ENCODE data around the gene APOL6.
"Not testable (repeated sequence)": the region's sequence is repeated elsewhere in the genome, so short reads cannot be mapped to it uniquely, and the experiment has no call there.

The APOL6 gene

DNA sequence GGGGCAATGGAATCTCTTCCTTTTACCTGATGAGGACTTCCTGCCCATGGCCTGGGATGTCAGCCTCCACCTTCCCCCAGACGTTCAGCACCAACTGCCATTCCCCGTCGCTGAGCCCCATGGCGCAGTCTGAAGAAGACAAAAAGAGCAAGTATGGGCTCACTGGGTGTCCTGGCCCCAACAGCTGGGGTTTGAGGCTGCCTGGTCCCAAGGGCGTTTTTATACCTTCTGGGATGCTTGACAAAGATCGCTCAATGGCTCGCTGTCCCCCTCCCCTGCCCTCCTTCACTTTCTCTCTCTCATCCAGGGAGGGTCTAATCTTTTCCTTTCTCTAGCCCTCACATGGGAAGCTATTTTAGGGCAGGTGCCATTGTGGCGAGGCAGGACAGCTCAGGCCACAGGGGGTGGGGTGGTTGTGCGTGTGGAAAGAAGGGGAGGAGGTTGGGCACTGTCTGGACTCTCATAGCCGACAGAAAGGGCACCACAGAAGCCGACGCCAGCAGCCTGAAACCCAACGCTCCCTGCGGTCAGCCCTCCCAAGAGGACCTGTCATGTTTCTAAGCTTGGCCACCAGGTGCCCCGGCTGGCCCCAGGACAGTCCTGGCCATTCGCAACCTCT is 31.0 kb upstream of the APOL6 start, which contains the start of gene MB:
Gene MB (minus strand): TSS at position 193 of the 619 bp plus-strand sequence. CDS start 72 bp downstream, at position 121.
- Histone ChIP-seq H3K9ac (ENCODE audit: low read depth in 1 of 2, low read length in 2 of 2) (no peak within 1 kb of the TSS), H3K9me3 (ENCODE audit: control insufficient read depth in 2 of 2, low read length in 2 of 2) (no peaks in the 10 kb centered on the region), H3K4me3 (ENCODE audit: low read length in 2 of 2) (no peak within 1 kb of the TSS), H3K27me3 (ENCODE audit: control insufficient read depth in 2 of 2, insufficient read depth in 2 of 2, low read length in 2 of 2) (no peaks in the 10 kb centered on the region), H3K36me3 (ENCODE audit: control insufficient read depth in 2 of 2, insufficient read depth in 2 of 2, low read length in 2 of 2) (no peaks in the 10 kb centered on the region), H3K27ac (ENCODE audit: low read depth in 2 of 2, low read length in 2 of 2) (peak within 1 kb of the TSS in 1 of 2 donors; percentile 35), H3K4me1 (ENCODE audit: control insufficient read depth in 2 of 2, insufficient read depth in 2 of 2, low read length in 2 of 2) (peaks cover 5 to 7% of the 10 kb centered on the region in 2 donors)

DNA sequence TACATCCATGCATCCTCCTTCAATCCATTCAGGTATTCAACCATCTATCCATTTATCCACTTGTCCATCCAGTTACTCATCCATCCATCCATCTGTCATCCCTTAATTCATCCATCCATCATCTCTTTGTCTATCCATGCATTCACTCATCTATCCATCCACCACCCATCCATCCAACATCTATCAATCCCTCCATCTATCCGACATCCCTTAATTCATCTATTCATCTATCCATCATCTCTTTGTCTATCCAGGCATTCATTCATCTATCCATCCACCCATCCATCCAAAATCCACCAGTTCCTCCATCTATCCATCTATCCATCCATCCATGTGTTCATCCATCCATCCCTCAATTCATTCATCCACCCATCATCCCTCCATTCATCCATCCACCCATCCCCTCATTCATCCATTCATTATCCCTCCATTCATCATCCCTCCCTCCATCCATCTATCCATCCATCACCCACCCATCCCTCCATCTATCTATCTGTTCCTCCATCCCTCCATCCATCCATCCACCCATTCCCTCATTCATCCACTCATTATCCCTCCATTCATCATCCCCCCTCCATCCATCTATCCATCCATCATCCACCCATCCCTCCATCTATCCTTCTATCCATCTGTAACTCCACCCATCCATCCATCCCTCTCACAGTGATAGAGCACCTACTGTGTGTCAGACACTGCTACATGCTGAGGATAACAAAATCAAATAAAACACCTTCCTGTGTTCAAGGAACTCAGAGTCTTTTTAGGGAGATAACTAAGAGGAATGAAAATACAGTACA is 29.6 kb upstream of the APOL6 start:
- H3K27ac ChIP-seq (ENCODE audit: low read depth in 2 of 2, low read length in 2 of 2), result no peak overlapping the region
- no peak overlapping the region for H3K9ac ChIP-seq (ENCODE audit: low read depth in 1 of 2, low read length in 2 of 2)
- no peaks in the 10 kb centered on the region for H3K36me3 ChIP-seq (ENCODE audit: control insufficient read depth in 2 of 2, insufficient read depth in 2 of 2, low read length in 2 of 2)
- no peaks in the 10 kb centered on the region for H3K27me3 ChIP-seq (ENCODE audit: control insufficient read depth in 2 of 2, insufficient read depth in 2 of 2, low read length in 2 of 2)
- no peak overlapping the region for H3K4me3 ChIP-seq (ENCODE audit: low read length in 2 of 2)
- peaks cover 10 to 15% of the 10 kb centered on the region in 2 donors for H3K4me1 ChIP-seq (ENCODE audit: control insufficient read depth in 2 of 2, insufficient read depth in 2 of 2, low read length in 2 of 2)
- H3K9me3 ChIP-seq (ENCODE audit: control insufficient read depth in 2 of 2, low read length in 2 of 2), result no peaks in the 10 kb centered on the region

DNA sequence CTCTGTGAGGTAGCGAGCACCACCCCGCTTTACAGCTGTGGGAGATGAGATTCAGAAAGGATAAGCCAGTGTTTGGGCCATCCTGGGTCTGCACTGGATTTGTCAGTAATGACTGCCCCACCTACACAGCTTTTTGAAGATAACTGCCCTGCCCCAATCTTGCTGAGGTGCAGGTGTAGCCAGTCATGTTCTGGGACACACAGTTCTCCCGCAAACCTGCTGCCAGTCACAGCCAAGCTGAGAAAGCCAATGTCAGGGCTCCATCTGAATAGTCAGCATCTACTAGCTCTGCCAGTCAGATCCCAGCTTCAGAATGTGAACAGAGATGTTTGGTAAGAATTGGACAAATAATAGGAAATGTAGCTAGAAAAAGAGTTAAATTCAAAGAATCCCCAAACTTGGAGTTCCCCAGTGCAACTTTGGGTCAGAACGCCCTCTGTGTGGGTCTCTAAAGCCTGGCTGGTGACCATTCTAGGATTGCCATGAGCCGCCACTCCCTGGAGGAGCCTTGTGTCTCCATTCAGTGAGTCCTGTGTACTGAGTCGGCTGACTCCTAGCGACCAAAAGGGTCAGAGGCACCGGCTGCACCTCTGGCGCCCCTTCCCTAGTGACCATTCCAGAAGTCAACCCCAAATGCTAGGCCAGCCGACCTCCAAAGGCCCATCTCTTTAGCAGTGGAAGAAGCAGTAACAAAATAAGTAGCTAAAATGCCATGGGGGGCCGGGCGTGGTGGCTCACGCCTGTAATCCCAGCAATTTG is 28.7 kb upstream of the APOL6 start:
- Histone ChIP-seq H3K36me3 (ENCODE audit: control insufficient read depth in 2 of 2, insufficient read depth in 2 of 2, low read length in 2 of 2) (no peaks in the 10 kb centered on the region), H3K27ac (ENCODE audit: low read depth in 2 of 2, low read length in 2 of 2) (peak overlapping the region in 1 of 2 donors; percentile 16), H3K27me3 (ENCODE audit: control insufficient read depth in 2 of 2, insufficient read depth in 2 of 2, low read length in 2 of 2) (no peaks in the 10 kb centered on the region), H3K4me1 (ENCODE audit: control insufficient read depth in 2 of 2, insufficient read depth in 2 of 2, low read length in 2 of 2) (peaks cover 10 to 15% of the 10 kb centered on the region in 2 donors), H3K9ac (ENCODE audit: low read depth in 1 of 2, low read length in 2 of 2) (no peak overlapping the region), H3K4me3 (ENCODE audit: low read length in 2 of 2) (no peak overlapping the region), H3K9me3 (ENCODE audit: control insufficient read depth in 2 of 2, low read length in 2 of 2) (no peaks in the 10 kb centered on the region)

DNA sequence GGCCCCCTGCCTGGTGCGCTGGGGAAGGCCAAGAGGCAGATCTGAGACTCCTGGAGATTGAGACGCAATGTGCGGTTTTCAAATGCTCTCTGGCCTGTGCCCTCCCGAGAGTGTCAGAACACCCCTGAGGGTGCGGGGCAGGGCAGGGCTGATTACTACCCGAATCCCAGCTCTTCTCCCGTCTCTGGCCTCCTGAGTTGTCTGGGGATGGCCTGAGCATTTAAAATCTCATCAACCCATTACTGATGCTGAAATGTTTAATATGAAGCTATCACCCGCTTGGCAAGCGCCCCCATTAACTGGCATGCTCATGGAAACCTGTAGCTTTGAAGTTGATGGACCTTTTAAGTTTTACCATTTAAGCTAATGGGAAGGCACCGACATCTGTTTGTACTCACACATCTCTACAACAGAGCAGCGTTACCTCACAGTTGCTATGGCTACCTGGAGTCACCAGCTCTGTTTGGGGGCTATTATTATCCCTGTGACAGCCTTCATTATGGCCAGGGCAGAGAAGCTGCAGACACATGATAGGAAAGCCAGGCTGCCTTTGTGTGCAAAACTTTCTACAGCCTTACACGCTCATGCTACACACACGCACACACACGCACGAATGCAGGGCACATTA is 27.5 kb upstream of the APOL6 start:
- H3K4me3 ChIP-seq (ENCODE audit: low read length in 2 of 2), result no peak overlapping the region
- no peak overlapping the region for H3K9ac ChIP-seq (ENCODE audit: low read depth in 1 of 2, low read length in 2 of 2)
- no peaks in the 10 kb centered on the region for H3K36me3 ChIP-seq (ENCODE audit: control insufficient read depth in 2 of 2, insufficient read depth in 2 of 2, low read length in 2 of 2)
- peaks cover 10 to 15% of the 10 kb centered on the region in 2 donors for H3K4me1 ChIP-seq (ENCODE audit: control insufficient read depth in 2 of 2, insufficient read depth in 2 of 2, low read length in 2 of 2)
- no peaks in the 10 kb centered on the region for H3K27me3 ChIP-seq (ENCODE audit: control insufficient read depth in 2 of 2, insufficient read depth in 2 of 2, low read length in 2 of 2)
- no peaks in the 10 kb centered on the region for H3K9me3 ChIP-seq (ENCODE audit: control insufficient read depth in 2 of 2, low read length in 2 of 2)
- no peak overlapping the region for H3K27ac ChIP-seq (ENCODE audit: low read depth in 2 of 2, low read length in 2 of 2)

DNA sequence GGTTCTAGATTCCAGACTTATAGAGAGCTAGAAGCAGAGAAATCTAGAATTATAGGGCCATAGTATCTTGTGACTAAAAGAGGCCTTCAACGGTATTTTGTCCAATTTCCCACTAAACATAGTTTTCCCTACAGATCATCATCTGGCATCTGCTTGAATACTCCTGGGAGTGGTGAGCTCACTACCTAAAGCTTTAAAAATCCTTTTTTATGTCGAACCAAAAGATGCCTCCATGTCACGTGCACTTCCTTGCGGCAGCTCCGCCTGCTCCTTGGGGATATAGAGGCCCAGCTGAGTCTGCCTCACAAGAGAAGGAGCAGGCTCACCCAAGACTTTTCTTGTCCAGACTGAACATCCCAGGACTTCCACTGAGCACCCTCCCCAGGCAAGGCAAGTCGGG is 26.8 kb upstream of the APOL6 start:
- Histone ChIP-seq H3K4me1 (ENCODE audit: control insufficient read depth in 2 of 2, insufficient read depth in 2 of 2, low read length in 2 of 2) (peaks cover 10 to 15% of the 10 kb centered on the region in 2 donors), H3K9ac (ENCODE audit: low read depth in 1 of 2, low read length in 2 of 2) (peak overlapping the region in 1 of 2 donors; percentile 3), H3K27me3 (ENCODE audit: control insufficient read depth in 2 of 2, insufficient read depth in 2 of 2, low read length in 2 of 2) (no peaks in the 10 kb centered on the region), H3K9me3 (ENCODE audit: control insufficient read depth in 2 of 2, low read length in 2 of 2) (no peaks in the 10 kb centered on the region), H3K36me3 (ENCODE audit: control insufficient read depth in 2 of 2, insufficient read depth in 2 of 2, low read length in 2 of 2) (no peaks in the 10 kb centered on the region), H3K4me3 (ENCODE audit: low read length in 2 of 2) (no peak overlapping the region), H3K27ac (ENCODE audit: low read depth in 2 of 2, low read length in 2 of 2) (peak overlapping the region; percentile 67 to 68)

DNA sequence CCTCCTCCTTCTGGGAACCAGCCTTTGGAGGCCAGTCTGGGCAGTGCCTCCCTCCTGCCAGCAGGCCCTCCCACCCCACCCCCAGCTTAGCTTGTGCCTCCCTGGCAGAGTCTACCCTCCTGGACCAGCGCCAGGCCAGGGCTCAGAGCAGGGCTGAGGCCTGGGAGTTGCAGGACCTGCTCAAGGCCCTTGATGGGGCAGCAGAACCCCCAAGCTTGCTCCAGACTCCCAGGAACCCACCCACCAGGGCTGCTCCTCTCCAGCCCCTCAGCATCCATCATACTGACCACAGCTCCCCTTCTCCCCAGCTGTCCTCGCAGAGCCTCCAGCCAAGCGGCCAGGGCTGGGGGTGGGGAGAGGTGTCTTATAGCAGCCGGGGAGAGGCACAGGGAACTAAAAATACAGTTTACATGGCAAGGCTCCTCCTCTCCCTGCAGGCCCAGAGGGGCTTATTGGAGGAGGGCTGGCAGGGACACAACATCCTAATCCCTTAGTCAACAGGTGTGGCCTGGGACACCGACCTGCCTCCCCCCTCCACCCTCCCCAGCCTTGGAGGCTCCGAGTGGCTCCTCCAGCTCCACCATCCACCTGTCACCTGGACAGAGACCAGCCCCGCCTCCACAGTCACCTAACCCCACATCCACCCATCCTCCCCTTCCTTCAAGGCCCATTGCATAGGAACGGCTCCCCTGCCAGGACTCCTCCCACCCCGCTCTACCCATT is 25.9 kb upstream of the APOL6 start:
- Histone ChIP-seq H3K27ac (ENCODE audit: low read depth in 2 of 2, low read length in 2 of 2) (peak overlapping the region; percentile 67 to 68), H3K27me3 (ENCODE audit: control insufficient read depth in 2 of 2, insufficient read depth in 2 of 2, low read length in 2 of 2) (no peaks in the 10 kb centered on the region), H3K9me3 (ENCODE audit: control insufficient read depth in 2 of 2, low read length in 2 of 2) (no peaks in the 10 kb centered on the region), H3K36me3 (ENCODE audit: control insufficient read depth in 2 of 2, insufficient read depth in 2 of 2, low read length in 2 of 2) (no peaks in the 10 kb centered on the region), H3K4me1 (ENCODE audit: control insufficient read depth in 2 of 2, insufficient read depth in 2 of 2, low read length in 2 of 2) (peaks cover 11 to 14% of the 10 kb centered on the region in 2 donors), H3K4me3 (ENCODE audit: low read length in 2 of 2) (no peak overlapping the region), H3K9ac (ENCODE audit: low read depth in 1 of 2, low read length in 2 of 2) (peak overlapping the region in 1 of 2 donors; percentile 3)

DNA sequence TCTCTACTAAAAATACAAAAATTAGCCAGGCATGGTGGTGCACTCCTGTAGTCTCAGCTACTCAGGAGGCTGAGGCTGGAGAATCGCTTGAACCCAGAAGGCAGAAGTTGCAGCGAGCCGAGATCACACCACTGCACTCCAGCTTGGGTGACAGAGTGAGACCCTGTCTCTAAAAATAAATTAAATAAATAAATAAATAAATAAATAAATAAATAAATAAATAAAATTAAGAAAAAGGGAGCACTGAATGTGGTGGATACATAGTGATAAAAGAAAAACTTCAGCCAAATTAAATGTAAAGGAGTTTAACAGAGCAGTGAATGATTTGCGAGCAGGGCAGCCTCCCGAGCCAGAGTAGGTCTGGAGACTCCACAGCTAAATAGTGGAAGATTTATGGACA is 24.4 kb upstream of the APOL6 start:
- H3K4me3 ChIP-seq (ENCODE audit: low read length in 2 of 2); H3K36me3 ChIP-seq (ENCODE audit: control insufficient read depth in 2 of 2, insufficient read depth in 2 of 2, low read length in 2 of 2); H3K9ac ChIP-seq (ENCODE audit: low read depth in 1 of 2, low read length in 2 of 2); H3K27ac ChIP-seq (ENCODE audit: low read depth in 2 of 2, low read length in 2 of 2); H3K9me3 ChIP-seq (ENCODE audit: control insufficient read depth in 2 of 2, low read length in 2 of 2); H3K27me3 ChIP-seq (ENCODE audit: control insufficient read depth in 2 of 2, insufficient read depth in 2 of 2, low read length in 2 of 2): not testable (repeated sequence)
- H3K4me1 ChIP-seq (ENCODE audit: control insufficient read depth in 2 of 2, insufficient read depth in 2 of 2, low read length in 2 of 2), result peaks cover 12 to 13% of the 10 kb centered on the region in 2 donors

DNA sequence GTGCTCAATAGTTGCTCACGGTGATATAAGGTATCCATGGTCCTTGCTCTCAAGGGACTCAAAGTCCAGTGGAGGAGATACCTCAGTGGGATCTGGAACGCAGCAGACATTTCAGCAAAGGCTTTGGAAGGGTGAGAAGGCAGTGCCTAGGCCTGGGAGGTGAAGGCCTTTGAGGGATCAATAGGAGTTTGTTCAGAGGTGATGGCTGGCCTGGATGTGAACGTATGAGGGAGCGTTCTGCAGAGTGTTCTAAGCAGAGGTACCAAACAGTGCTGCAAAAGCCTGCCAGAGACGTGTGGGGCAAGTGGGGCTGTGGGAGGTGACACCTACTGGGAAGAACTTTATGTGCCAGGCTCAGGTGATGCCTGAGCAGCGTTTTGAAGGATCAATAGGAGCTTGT is 23.7 kb upstream of the APOL6 start:
- H3K27me3 ChIP-seq (ENCODE audit: control insufficient read depth in 2 of 2, insufficient read depth in 2 of 2, low read length in 2 of 2), result no peaks in the 10 kb centered on the region
- no peak overlapping the region for H3K9ac ChIP-seq (ENCODE audit: low read depth in 1 of 2, low read length in 2 of 2)
- H3K4me1 ChIP-seq (ENCODE audit: control insufficient read depth in 2 of 2, insufficient read depth in 2 of 2, low read length in 2 of 2), result peaks cover 12 to 13% of the 10 kb centered on the region in 2 donors
- no peaks in the 10 kb centered on the region for H3K9me3 ChIP-seq (ENCODE audit: control insufficient read depth in 2 of 2, low read length in 2 of 2)
- H3K36me3 ChIP-seq (ENCODE audit: control insufficient read depth in 2 of 2, insufficient read depth in 2 of 2, low read length in 2 of 2), result no peaks in the 10 kb centered on the region
- no peak overlapping the region for H3K4me3 ChIP-seq (ENCODE audit: low read length in 2 of 2)
- H3K27ac ChIP-seq (ENCODE audit: low read depth in 2 of 2, low read length in 2 of 2), result no peak overlapping the region

DNA sequence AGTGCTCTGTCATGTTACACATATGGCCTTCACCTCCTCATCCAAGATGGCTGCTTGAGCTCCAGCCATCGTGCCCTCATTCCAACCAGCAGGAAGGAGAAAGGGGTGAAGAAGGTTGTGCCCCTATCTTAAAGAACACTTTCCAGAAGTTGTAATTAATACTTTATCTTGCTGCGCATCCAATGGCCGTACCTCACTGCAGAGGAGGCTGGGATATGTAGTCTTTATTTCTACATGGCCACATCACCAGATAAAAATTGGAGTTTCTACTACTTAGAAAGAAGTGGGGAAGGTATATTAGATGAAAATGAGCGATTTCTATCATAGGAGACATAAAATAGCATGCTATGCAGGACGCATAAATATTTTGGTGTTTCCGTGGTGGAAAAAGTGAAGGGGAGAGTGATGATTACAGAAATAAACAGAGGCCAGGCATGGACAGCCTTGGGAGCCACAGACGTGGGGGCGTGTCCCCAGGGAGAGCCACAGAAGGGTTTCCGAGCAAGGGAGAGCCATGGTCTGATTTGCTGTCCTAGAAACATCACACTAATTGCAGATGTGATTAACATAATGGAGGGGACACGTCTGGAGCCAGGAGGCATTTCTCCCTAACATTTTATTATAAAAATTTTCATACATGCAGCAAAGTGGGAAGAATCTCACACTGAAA is 22.3 kb upstream of the APOL6 start:
- Histone ChIP-seq H3K36me3 (ENCODE audit: control insufficient read depth in 2 of 2, insufficient read depth in 2 of 2, low read length in 2 of 2) (no peaks in the 10 kb centered on the region), H3K4me3 (ENCODE audit: low read length in 2 of 2) (no peak overlapping the region), H3K9me3 (ENCODE audit: control insufficient read depth in 2 of 2, low read length in 2 of 2) (no peaks in the 10 kb centered on the region), H3K27me3 (ENCODE audit: control insufficient read depth in 2 of 2, insufficient read depth in 2 of 2, low read length in 2 of 2) (no peaks in the 10 kb centered on the region), H3K4me1 (ENCODE audit: control insufficient read depth in 2 of 2, insufficient read depth in 2 of 2, low read length in 2 of 2) (peaks cover 12 to 13% of the 10 kb centered on the region in 2 donors), H3K27ac (ENCODE audit: low read depth in 2 of 2, low read length in 2 of 2) (no peak overlapping the region), H3K9ac (ENCODE audit: low read depth in 1 of 2, low read length in 2 of 2) (no peak overlapping the region)
